Osteoblast (primary cell): ENCODE data around the gene PLAAT4. TPM values are rescaled to one million over a fixed set of nuclear protein-coding genes. Genes with fewer than 3 reads are reported as not detected.
"Not testable (repeated sequence)": the region's sequence is repeated elsewhere in the genome, so short reads cannot be mapped to it uniquely, and the experiment has no call there.

Source experiments
- DNase-seq: peaks from one replicate; pipeline ENCODE4 v3.0.0; 2011; ENCODE audit warnings: low spot score, mixed read lengths; ENCODE audit not compliant: insufficient read length; ENCODE audit errors: missing footprints
- H2AFZ ChIP-seq: 2 replicates; pipeline ENCODE4 v1.6.0; 2011; ENCODE audit warnings: mild to moderate bottlenecking, low read length
- H3K27ac ChIP-seq: 2 replicates; pipeline ENCODE4 v1.5.1; 2011; ENCODE audit warnings: mild to moderate bottlenecking, low read depth, low read length, moderate library complexity
- H3K27me3 ChIP-seq: 2 replicates; pipeline ENCODE4 v1.6.0; 2012; ENCODE audit warnings: mild to moderate bottlenecking, control low read depth, inconsistent platforms, low read length, moderate library complexity; ENCODE audit not compliant: insufficient read depth
- H3K36me3 ChIP-seq: 2 replicates; pipeline ENCODE4 v1.5.1; 2011; ENCODE audit warnings: mild to moderate bottlenecking, low read length, control low read depth, moderate library complexity; ENCODE audit not compliant: insufficient read depth
- H3K4me1 ChIP-seq: 2 replicates; pipeline ENCODE4 v1.5.1; 2011; ENCODE audit warnings: mild to moderate bottlenecking, low read length, control low read depth, moderate library complexity; ENCODE audit not compliant: insufficient read depth
- H3K4me2 ChIP-seq: 2 replicates; pipeline ENCODE4 v1.6.0; 2011; ENCODE audit warnings: mild to moderate bottlenecking, low read length; ENCODE audit not compliant: insufficient read depth
- H3K4me3 ChIP-seq: fragments of 200-600 bp; sonication (generic); 3 replicates; pipeline ENCODE4 v1.5.1; 2012; ENCODE audit warnings: mild to moderate bottlenecking, low read length, inconsistent platforms; ENCODE audit not compliant: insufficient read depth
- H3K79me2 ChIP-seq: 2 replicates; pipeline ENCODE4 v1.6.0; 2012; ENCODE audit warnings: mild to moderate bottlenecking, low read length, control low read depth, inconsistent platforms; ENCODE audit not compliant: insufficient read depth
- H3K9me3 ChIP-seq: 2 replicates; pipeline ENCODE4 v1.5.1; 2011; ENCODE audit warnings: low read depth, low read length, control low read depth
- H4K20me1 ChIP-seq: 2 replicates; pipeline ENCODE4 v1.6.0; 2012; ENCODE audit warnings: mild to moderate bottlenecking, low read length, control low read depth; ENCODE audit not compliant: insufficient read depth
- total RNA-seq: library from RNA; depleted of rRNA; stranded (reverse); fragments of >200 nt; gene quantifications from 2 replicates; pipeline ENCODE4 v1.2.3, GENCODE V29; 2012
- TF ChIP-seq, protein P1 (sequence below): IDR thresholded peaks from 2 replicates; pipeline ENCODE4 v1.5.1; 2011; ENCODE audit warnings: mild to moderate bottlenecking, low read depth, low read length, moderate library complexity; ENCODE audit errors: extremely low read depth

Gene PLAAT4
- total RNA-seq, 1 donor = 26.1 TPM

DNA sequence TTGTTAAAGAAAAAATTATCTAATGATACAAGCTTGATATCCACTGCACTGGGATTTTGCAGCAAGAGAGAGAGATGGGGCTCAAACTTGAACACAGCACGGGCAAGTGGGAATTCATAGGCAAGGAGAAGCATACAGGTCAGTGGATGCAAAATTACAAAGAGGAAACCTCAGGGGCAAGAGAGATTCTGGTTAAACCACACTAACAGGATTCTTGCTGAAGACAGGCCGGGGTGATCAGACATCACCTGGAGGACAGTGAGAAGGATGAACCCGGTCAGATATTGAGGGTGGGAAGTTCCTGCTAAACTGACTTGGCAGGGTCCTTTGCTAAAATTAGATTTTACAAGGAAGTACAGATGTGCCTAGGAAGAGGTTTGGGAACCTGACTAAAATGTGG lies 2.5 kb upstream of the PLAAT4 start:
- H2AFZ ChIP-seq = no peak overlapping the region
- H3K9me3 ChIP-seq = no peaks in the 10 kb centered on the region
- no peaks in the 10 kb centered on the region for H3K79me2 ChIP-seq
- no peak for DNase-seq
- H3K4me3 ChIP-seq = no peak overlapping the region
- no peaks in the 10 kb centered on the region for H3K36me3 ChIP-seq
- H3K27me3 ChIP-seq = no peaks in the 10 kb centered on the region
- peaks cover 18% of the 10 kb centered on the region for H3K4me1 ChIP-seq
- no peak overlapping the region for H3K27ac ChIP-seq
- no peaks in the 10 kb centered on the region for H4K20me1 ChIP-seq
- no peak overlapping the region for H3K4me2 ChIP-seq
- TF ChIP-seq, protein P1, sequence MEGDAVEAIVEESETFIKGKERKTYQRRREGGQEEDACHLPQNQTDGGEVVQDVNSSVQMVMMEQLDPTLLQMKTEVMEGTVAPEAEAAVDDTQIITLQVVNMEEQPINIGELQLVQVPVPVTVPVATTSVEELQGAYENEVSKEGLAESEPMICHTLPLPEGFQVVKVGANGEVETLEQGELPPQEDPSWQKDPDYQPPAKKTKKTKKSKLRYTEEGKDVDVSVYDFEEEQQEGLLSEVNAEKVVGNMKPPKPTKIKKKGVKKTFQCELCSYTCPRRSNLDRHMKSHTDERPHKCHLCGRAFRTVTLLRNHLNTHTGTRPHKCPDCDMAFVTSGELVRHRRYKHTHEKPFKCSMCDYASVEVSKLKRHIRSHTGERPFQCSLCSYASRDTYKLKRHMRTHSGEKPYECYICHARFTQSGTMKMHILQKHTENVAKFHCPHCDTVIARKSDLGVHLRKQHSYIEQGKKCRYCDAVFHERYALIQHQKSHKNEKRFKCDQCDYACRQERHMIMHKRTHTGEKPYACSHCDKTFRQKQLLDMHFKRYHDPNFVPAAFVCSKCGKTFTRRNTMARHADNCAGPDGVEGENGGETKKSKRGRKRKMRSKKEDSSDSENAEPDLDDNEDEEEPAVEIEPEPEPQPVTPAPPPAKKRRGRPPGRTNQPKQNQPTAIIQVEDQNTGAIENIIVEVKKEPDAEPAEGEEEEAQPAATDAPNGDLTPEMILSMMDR = no peak

DNA sequence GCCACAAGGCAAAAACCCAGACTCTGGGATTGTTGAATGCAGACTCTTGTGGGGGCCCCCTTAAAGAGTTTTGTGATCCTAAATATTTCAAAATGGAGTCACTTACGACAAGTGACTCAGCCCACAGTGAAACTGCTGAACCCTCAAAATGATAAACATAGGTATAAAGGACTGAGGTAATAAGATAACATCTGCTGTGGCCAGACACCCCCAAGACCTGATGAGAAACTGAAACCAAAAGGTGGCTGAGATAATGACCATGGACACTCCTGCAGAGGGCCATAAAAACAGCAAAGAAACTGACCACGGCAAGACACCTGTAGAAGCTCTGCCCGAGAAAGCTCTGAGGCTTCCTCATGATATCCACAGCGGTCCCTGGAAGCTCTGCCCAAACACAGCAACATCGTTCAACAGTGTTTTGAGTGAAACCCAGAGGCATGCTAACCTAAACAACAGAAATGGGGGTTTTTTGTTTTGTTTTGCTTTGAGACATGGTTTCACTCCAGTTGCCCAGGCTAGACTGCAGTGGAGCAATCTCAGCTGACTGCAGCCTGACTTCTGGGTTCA lies 1.6 kb upstream of the PLAAT4 start:
- Histone ChIP-seq H3K4me2 (no peak overlapping the region), H3K27me3 (no peaks in the 10 kb centered on the region), H3K9me3 (no peaks in the 10 kb centered on the region), H3K79me2 (no peaks in the 10 kb centered on the region), H3K4me1 (peaks cover 18% of the 10 kb centered on the region), H4K20me1 (no peaks in the 10 kb centered on the region), H3K36me3 (no peaks in the 10 kb centered on the region), H3K27ac (no peak overlapping the region), H2AFZ (peak overlapping the region; percentile 85), H3K4me3 (no peak overlapping the region)
- no peak for DNase-seq
- TF ChIP-seq, protein P1 = no peak

DNA sequence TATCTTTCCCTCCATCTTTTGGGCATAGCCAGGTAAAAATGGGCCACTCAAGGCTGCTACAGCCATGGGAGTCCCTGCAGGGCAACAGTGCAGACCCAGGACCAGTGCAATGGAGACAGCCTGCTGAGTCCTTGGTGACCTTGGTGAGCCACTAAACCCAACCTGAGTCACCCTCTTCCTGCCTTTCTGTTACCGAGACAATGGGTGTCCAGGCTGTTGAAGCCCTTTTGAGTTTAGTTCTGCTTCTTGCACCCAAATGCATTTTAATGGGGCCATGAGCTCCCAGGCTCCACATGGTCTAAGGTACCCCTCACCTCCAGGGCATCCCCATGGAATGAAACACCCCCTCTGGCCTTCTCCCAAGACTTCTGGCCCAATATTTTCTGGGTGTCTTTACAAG lies 874 bp upstream of the PLAAT4 start:
- Histone ChIP-seq H3K4me2 (no peak overlapping the region), H2AFZ (no peak overlapping the region), H3K27me3 (no peaks in the 10 kb centered on the region), H3K4me1 (peaks cover 18% of the 10 kb centered on the region), H4K20me1 (no peaks in the 10 kb centered on the region), H3K4me3 (no peak overlapping the region), H3K9me3 (no peaks in the 10 kb centered on the region), H3K27ac (no peak overlapping the region), H3K79me2 (no peaks in the 10 kb centered on the region), H3K36me3 (no peaks in the 10 kb centered on the region)
- DNase-seq = no peak
- TF ChIP-seq, protein P1 = no peak

DNA sequence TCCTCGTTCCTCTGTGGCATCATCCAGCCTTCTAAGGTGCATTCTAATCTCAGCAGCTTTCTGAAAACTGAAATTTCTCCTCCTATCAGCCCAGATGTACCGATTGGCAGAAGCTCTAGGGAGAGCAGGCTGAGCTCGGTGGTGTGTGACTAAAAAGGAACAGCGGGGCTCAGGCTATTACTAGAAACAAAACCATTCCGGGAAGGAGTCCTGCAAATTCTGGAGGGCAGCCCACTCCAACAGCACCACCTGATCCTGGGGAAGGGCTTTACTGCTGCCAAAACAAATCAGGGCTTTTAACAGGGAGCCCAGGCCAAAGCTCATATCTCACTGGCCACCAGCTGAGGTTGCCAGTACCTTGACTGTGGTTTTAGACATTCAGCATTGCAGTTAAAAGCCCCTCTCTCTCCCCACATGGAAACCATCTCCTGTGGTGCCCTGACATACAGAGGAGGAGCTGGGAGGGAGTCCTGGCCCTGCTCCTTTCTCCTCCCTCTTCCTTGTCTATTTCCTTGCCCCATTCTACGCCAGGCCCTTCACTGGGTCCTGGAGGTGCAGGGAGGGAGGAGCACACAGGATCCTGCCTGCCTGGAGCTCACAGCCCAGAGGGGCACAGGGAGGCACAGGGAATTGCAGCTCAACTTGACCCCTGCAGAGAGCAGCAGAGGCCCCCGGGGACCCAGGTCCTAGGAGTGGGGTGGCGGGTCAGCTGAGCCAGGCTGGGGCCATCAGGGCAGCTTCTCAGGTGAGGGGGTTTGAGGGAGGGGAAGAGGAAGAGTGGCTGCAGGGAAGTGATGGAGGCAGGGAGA lies 889 bp downstream of the PLAAT4 start:
- Histone ChIP-seq H3K4me2 (peak overlapping the region; percentile 74), H3K27ac (peak overlapping the region; percentile 63), H4K20me1 (no peaks in the 10 kb centered on the region), H3K4me1 (peaks cover 13% of the 10 kb centered on the region), H3K9me3 (no peaks in the 10 kb centered on the region), H3K36me3 (no peaks in the 10 kb centered on the region), H3K27me3 (peaks cover 4% of the 10 kb centered on the region), H3K79me2 (no peaks in the 10 kb centered on the region), H3K4me3 (peak overlapping the region; percentile 72), H2AFZ (peak overlapping the region; percentile 96)
- TF ChIP-seq, protein P1 = no peak
- DNase-seq = peak; percentile 86

DNA sequence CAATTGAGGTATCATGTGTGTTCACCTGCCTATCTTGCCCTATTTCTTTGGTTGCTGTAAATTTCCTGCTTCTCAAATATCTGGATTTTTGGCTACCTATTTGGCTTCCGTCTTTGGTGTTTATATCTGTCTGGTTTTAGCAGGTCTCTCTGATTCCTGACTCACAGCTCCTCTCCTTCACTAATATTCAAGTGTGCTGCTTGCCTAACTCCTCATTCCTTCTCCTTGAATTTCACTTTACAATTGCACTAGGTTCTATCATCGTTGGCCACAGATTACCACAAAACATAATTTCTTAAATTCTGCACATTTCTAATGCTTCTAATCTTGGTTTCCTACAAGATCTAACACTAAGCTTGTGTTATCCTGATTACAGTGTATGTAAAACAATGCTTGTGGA lies 5.9 kb downstream of the PLAAT4 start:
- not testable (repeated sequence) for DNase-seq, H3K4me1 ChIP-seq, H3K79me2 ChIP-seq, H3K36me3 ChIP-seq, H4K20me1 ChIP-seq, H3K4me3 ChIP-seq, H3K27me3 ChIP-seq, H2AFZ ChIP-seq, H3K9me3 ChIP-seq, H3K27ac ChIP-seq, H3K4me2 ChIP-seq
